ENCODE measurements around the gene DSC3. TPM values are rescaled to one million over a fixed set of nuclear protein-coding genes. Genes with fewer than 3 reads are reported as not detected.

DSC3 gene
- total and polyA plus RNA-seq, 2 experiments from 2014 or later, result 0.52 to 2.1 TPM

GRCh38 chr18:31048216-31048615 lies 5.7 kb upstream of the DSC3 start:
- Histone ChIP-seq H3K79me2 (replicated peaks; ENCODE audit: insufficient read depth) (no peaks in the 10 kb centered on the region), H3K9me2 (ENCODE audit: insufficient read depth) (peaks cover 6% of the 10 kb centered on the region; the same call in 1 of the 2 replicates), H4K20me1 (replicated peaks; ENCODE audit: insufficient read depth) (no peaks in the 10 kb centered on the region), H3K27me3 (ENCODE audit: insufficient read depth) (peaks cover 29% of the 10 kb centered on the region), H3K4me2 (no peak overlapping the region), H3K27ac (ENCODE audit: low read depth) (no peak overlapping the region), H3K36me3 (ENCODE audit: insufficient read depth) (no peaks in the 10 kb centered on the region), H3F3A (replicated peaks; ENCODE audit: low read depth) (peaks cover 2% of the 10 kb centered on the region; the same call in 1 of the 2 replicates), H2AFZ (no peak overlapping the region), H3K4me3 (no peak overlapping the region), H3K4me1 (ENCODE audit: insufficient read depth) (peaks cover 10% of the 10 kb centered on the region; the same call in 1 of the 2 replicates)
- Mint-ChIP-seq H3K9me3 (no peaks in the 10 kb centered on the region; the same call in 1 of the 3 replicates), H3K36me3 (ENCODE audit: low read depth) (peaks cover 8% of the 10 kb centered on the region; the same call in 2 of the 3 replicates), H3K27me3 (ENCODE audit: insufficient read depth, low read depth, poor library complexity) (peaks cover 13% of the 10 kb centered on the region), H3K4me1 (peaks cover 11% of the 10 kb centered on the region), H3K27ac (no peak overlapping the region), H3K4me3 (no peak overlapping the region)
- DNase-seq (ENCODE audit: low spot score) (no peak), ATAC-seq (no peak)
- TF ChIP-seq NANOG (IDR thresholded peaks at IDR 0.05; ENCODE audit: borderline replicate concordance), result no peak
- TF ChIP-seq STAT1 (IDR thresholded peaks at IDR 0.05; ENCODE audit: unreplicated experiment), result no peak
- no peak for TF ChIP-seq ETS1 (IDR thresholded peaks at IDR 0.05)
- no peak for TF ChIP-seq CREB1 (CRISPR knock-in tag; IDR thresholded peaks at IDR 0.05; ENCODE audit: low read depth)
- no peak for TF ChIP-seq EZH2 (IDR thresholded peaks at IDR 0.05; ENCODE audit: low read depth, unreplicated experiment)
- TF ChIP-seq POLR2AphosphoS5 (IDR thresholded peaks at IDR 0.05; ENCODE audit: low read depth), result no peak
- TF ChIP-seq ZNF462 (CRISPR knock-in tag; IDR thresholded peaks at IDR 0.05), result no peak
- TF ChIP-seq CTCF (conservative IDR thresholded peaks at IDR 0.05; ENCODE audit: low read depth in 2 of 2), result no peak
- TF ChIP-seq EZH2phosphoT487 (IDR thresholded peaks at IDR 0.05; ENCODE audit: unreplicated experiment), result no peak
- TF ChIP-seq, protein P1, sequence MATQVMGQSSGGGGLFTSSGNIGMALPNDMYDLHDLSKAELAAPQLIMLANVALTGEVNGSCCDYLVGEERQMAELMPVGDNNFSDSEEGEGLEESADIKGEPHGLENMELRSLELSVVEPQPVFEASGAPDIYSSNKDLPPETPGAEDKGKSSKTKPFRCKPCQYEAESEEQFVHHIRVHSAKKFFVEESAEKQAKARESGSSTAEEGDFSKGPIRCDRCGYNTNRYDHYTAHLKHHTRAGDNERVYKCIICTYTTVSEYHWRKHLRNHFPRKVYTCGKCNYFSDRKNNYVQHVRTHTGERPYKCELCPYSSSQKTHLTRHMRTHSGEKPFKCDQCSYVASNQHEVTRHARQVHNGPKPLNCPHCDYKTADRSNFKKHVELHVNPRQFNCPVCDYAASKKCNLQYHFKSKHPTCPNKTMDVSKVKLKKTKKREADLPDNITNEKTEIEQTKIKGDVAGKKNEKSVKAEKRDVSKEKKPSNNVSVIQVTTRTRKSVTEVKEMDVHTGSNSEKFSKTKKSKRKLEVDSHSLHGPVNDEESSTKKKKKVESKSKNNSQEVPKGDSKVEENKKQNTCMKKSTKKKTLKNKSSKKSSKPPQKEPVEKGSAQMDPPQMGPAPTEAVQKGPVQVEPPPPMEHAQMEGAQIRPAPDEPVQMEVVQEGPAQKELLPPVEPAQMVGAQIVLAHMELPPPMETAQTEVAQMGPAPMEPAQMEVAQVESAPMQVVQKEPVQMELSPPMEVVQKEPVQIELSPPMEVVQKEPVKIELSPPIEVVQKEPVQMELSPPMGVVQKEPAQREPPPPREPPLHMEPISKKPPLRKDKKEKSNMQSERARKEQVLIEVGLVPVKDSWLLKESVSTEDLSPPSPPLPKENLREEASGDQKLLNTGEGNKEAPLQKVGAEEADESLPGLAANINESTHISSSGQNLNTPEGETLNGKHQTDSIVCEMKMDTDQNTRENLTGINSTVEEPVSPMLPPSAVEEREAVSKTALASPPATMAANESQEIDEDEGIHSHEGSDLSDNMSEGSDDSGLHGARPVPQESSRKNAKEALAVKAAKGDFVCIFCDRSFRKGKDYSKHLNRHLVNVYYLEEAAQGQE (IDR thresholded peaks at IDR 0.05; ENCODE audit: unreplicated experiment), result no peak
- TF ChIP-seq JUNB (IDR thresholded peaks at IDR 0.05; ENCODE audit: unreplicated experiment), result no peak
- TF ChIP-seq ZNF114 (CRISPR knock-in tag; IDR thresholded peaks at IDR 0.05), result no peak
- no peak for TF ChIP-seq ZNF331 (CRISPR knock-in tag; IDR thresholded peaks at IDR 0.05; ENCODE audit: low read depth)

All from GM23338 (cell line).